H1 (cell line): ENCODE data around the gene CTNND2. TPM values are rescaled to one million over a fixed set of nuclear protein-coding genes. Genes with fewer than 3 reads are reported as not detected.

Experiments
- CTCF ChIA-PET: fragments of 300-600 bp; sonication (Branson Sonifier 250); formaldehyde crosslinking; loops from one replicate; lab custom pipeline; 2021; ENCODE audit not compliant: partially characterized antibody; lab: Charles Lee
- POLR2A ChIA-PET: fragments of 300-600 bp; sonication (Branson Sonifier 250); formaldehyde crosslinking; loops from one replicate; lab custom pipeline; 2021; ENCODE audit warnings: inconsistent platforms; ENCODE audit not compliant: partially characterized antibody; lab: Charles Lee
- DNase-seq, 2 experiments: peaks; one replicate each; pipeline versions ENCODE4 v3.0.0 to v3.0.0-alpha.2; 2010 to 2022; ENCODE audit warnings: low spot score in 2 of 2, low read depth in 1 of 2, mixed read lengths in 1 of 2
- FAIRE-seq: peaks from 2 replicates; lab custom pipeline; 2011; peaks lifted over from hg19 to GRCh38; lab: Jason Lieb, UNC
- H2AFZ ChIP-seq: 2 replicates; pipeline ENCODE4 v1.8.1; 2012; ENCODE audit warnings: low read length, inconsistent platforms
- H2AK5ac ChIP-seq: 2 replicates; pipeline ENCODE4 v1.6.1; 2013; ENCODE audit warnings: low read depth, low read length
- H2BK120ac ChIP-seq: replicated peaks from 2 replicates; pipeline ENCODE3; 2013; ENCODE audit warnings: low read depth, low read length, inconsistent platforms
- H2BK12ac ChIP-seq: 2 replicates; pipeline ENCODE4 v1.6.1; 2013; ENCODE audit warnings: low read depth, low read length
- H2BK15ac ChIP-seq: 2 replicates; pipeline ENCODE4 v1.6.1; 2013; ENCODE audit warnings: low read length
- H2BK20ac ChIP-seq: 2 replicates; pipeline ENCODE4 v1.6.1; 2013; ENCODE audit warnings: low read length
- H2BK5ac ChIP-seq: 2 replicates; pipeline ENCODE4 v1.6.1; 2013; ENCODE audit warnings: low read depth, low read length
- H3K14ac ChIP-seq: 2 replicates; pipeline ENCODE4 v1.6.1; 2013; ENCODE audit warnings: inconsistent platforms; ENCODE audit not compliant: insufficient read length
- H3K18ac ChIP-seq: 2 replicates; pipeline ENCODE4 v1.6.1; 2013; ENCODE audit warnings: low read length; ENCODE audit errors: extremely low read depth
- H3K23ac ChIP-seq: 2 replicates; pipeline ENCODE4 v1.6.1; 2013; ENCODE audit warnings: inconsistent platforms; ENCODE audit not compliant: insufficient read length
- H3K23me2 ChIP-seq: 2 replicates; pipeline ENCODE4 v1.6.1; 2013; ENCODE audit warnings: low read depth, low read length
- H3K27ac ChIP-seq: 2 replicates; pipeline ENCODE4 v1.6.1; 2011; ENCODE audit warnings: low read depth, low read length, inconsistent platforms
- H3K27me3 ChIP-seq, 4 experiments: replicated peaks in 1 of 4; 1 replicate in 1 of 4; 2 replicates in 3 of 4; pipeline versions ENCODE4 v1.6.1 to v1.8.1; 2011 to 2013; ENCODE audit warnings: low read length in 3 of 4, mild to moderate bottlenecking in 3 of 4, inconsistent platforms in 2 of 4, mixed read lengths in 2 of 4, moderate library complexity in 1 of 4; ENCODE audit not compliant: control insufficient read depth in 3 of 4, insufficient read depth in 3 of 4; ENCODE audit errors: extremely low read depth in 1 of 4
- H3K36me3 ChIP-seq, 4 experiments: 2 replicates each; pipeline versions ENCODE4 v1.6.1 to v1.8.1; 2011 to 2013; ENCODE audit warnings: mild to moderate bottlenecking in 4 of 4, low read length in 3 of 4, moderate library complexity in 2 of 4, control low read depth in 1 of 4, inconsistent platforms in 1 of 4; ENCODE audit not compliant: insufficient read depth in 4 of 4, control insufficient read depth in 2 of 4
- H3K4ac ChIP-seq: replicated peaks from 2 replicates; pipeline ENCODE3; 2013; ENCODE audit warnings: low read length, low read depth, mixed read lengths, inconsistent platforms; ENCODE audit not compliant: insufficient read length
- H3K4me1 ChIP-seq, 4 experiments: replicated peaks in 1 of 4; 1 replicate in 1 of 4; 2 replicates in 3 of 4; pipeline versions ENCODE4 v1.6.1 to v1.8.1; 2011 to 2013; ENCODE audit warnings: low read length in 3 of 4, inconsistent platforms in 2 of 4, mixed read lengths in 1 of 4; ENCODE audit not compliant: insufficient read depth in 4 of 4, control insufficient read depth in 3 of 4
- H3K4me2 ChIP-seq, 2 experiments: 2 replicates each; pipeline versions ENCODE4 v1.6.1 to v1.8.1; 2011 to 2013; ENCODE audit warnings: low read depth in 2 of 2, low read length in 2 of 2, control low read depth in 1 of 2, inconsistent platforms in 1 of 2, mild to moderate bottlenecking in 1 of 2; ENCODE audit not compliant: insufficient read depth in 1 of 2
- H3K4me3 ChIP-seq, 4 experiments: fragments of 200-600, 300-600 bp in 1 of 4; sonication (generic), shearing (Covaris generic), sonication (Bioruptor Twin) in 1 of 4; 2 replicates each; pipeline versions ENCODE4 v1.5.1 to v1.8.1; 2011 to 2016; ENCODE audit warnings: low read length in 4 of 4, low read depth in 3 of 4, control low read depth in 2 of 4, inconsistent platforms in 2 of 4, mild to moderate bottlenecking in 2 of 4, mixed read lengths in 1 of 4, moderate library complexity in 1 of 4; ENCODE audit not compliant: insufficient read depth in 2 of 4; ENCODE audit errors: extremely low read depth in 1 of 4
- H3K56ac ChIP-seq: replicated peaks from 2 replicates; pipeline ENCODE3; 2013; ENCODE audit warnings: low read depth, mild to moderate bottlenecking, mixed read lengths, low read length, inconsistent platforms; ENCODE audit not compliant: insufficient read length
- H3K79me1 ChIP-seq: 2 replicates; pipeline ENCODE4 v1.6.1; 2013; ENCODE audit warnings: low read depth, low read length, control low read depth
- H3K79me2 ChIP-seq, 2 experiments: 2 replicates each; pipeline versions ENCODE4 v1.6.1 to v1.8.1; 2012 to 2013; ENCODE audit warnings: low read length in 2 of 2, mild to moderate bottlenecking in 2 of 2, inconsistent platforms in 1 of 2; ENCODE audit not compliant: insufficient read depth in 2 of 2, control insufficient read depth in 1 of 2
- H3K9ac ChIP-seq, 4 experiments: replicated peaks in 1 of 4; 1 replicate in 1 of 4; 2 replicates in 3 of 4; pipeline versions ENCODE4 v1.6.1 to v1.8.1; 2011 to 2013; ENCODE audit warnings: low read depth in 3 of 4, low read length in 3 of 4, control low read depth in 2 of 4, mild to moderate bottlenecking in 2 of 4, moderate library complexity in 2 of 4, inconsistent platforms in 1 of 4; ENCODE audit errors: extremely low read depth in 1 of 4
- H3K9me3 ChIP-seq, 2 experiments: 2 replicates each; pipeline versions ENCODE4 v1.6.1 to v1.8.1; 2012 to 2013; ENCODE audit warnings: mild to moderate bottlenecking in 2 of 2, moderate library complexity in 2 of 2, control low read depth in 1 of 2, inconsistent platforms in 1 of 2, low read depth in 1 of 2, low read length in 1 of 2, mixed read lengths in 1 of 2; ENCODE audit not compliant: insufficient read depth in 2 of 2
- H4K20me1 ChIP-seq, 2 experiments: replicated peaks in 1 of 2; 2 replicates each; pipeline versions ENCODE3 to v1.8.1; 2011 to 2013; ENCODE audit warnings: inconsistent platforms in 2 of 2, low read length in 2 of 2, mild to moderate bottlenecking in 1 of 2; ENCODE audit not compliant: insufficient read depth in 2 of 2, control insufficient read depth in 1 of 2
- H4K5ac ChIP-seq: 2 replicates; pipeline ENCODE4 v1.6.1; 2013; ENCODE audit warnings: low read length, low read depth, mixed read lengths, inconsistent platforms; ENCODE audit not compliant: insufficient read length
- H4K8ac ChIP-seq: 2 replicates; pipeline ENCODE4 v1.8.0; 2013; ENCODE audit warnings: mild to moderate bottlenecking, moderate library complexity, low read length, inconsistent platforms; ENCODE audit not compliant: insufficient read depth; ENCODE audit errors: extremely low read depth
- H4K91ac ChIP-seq: replicated peaks from 2 replicates; pipeline ENCODE3; 2013; ENCODE audit warnings: low read length, mixed read lengths, inconsistent platforms; ENCODE audit not compliant: insufficient read length
- NANOG ChIP-seq: IDR thresholded peaks from 2 replicates; pipeline ENCODE4 v1.6.1; 2011; ENCODE audit warnings: low read length, low read depth, mild to moderate bottlenecking, inconsistent platforms; ENCODE audit not compliant: insufficient read depth, poor library complexity, severe bottlenecking
- WGBS, 2 experiments: shearing (Covaris generic) in 1 of 2; methylation state at CpG; one replicate each; pipeline versions ENCODE4 v1.1.6 to v1.1.7; 2013 to 2015; ENCODE audit warnings: low lambda C conversion rate in 2 of 2, mixed read lengths in 2 of 2, inconsistent platforms in 1 of 2, low coverage in 1 of 2, missing lambda C conversion rate in 1 of 2; ENCODE audit not compliant: insufficient replicate concordance in 2 of 2, insufficient coverage in 1 of 2, insufficient read length in 1 of 2; ENCODE audit errors: extremely low coverage in 1 of 2, missing lambda C conversion rate in 1 of 2; 5-methylcytosine and 5-hydroxymethylcytosine counted together
- polyA plus RNA-seq, 7 experiments: library from polyadenylated mRNA; depleted of rRNA in 3 of 7; stranded (reverse) in 5 of 7; unstranded in 2 of 7; fragments of >200 nt in 5 of 7; fragments of 200-250 nt in 2 of 7; gene quantifications; 1 replicate in 5 of 7; 2 replicates in 1 of 7; 4 replicates in 1 of 7; pipeline versions ENCODE4 v1.2.1 to v1.2.3, GENCODE V29; 2011 to 2013; ENCODE audit warnings: missing spikeins in 2 of 7, mixed read lengths in 2 of 7
- total RNA-seq: library from RNA; stranded (reverse); fragmentation: NEBNext Ultra II Directional; extraction: Animal tissue kit (Norgen Biotek cat#: 25700); gene quantifications from 2 replicates; pipeline ENCODE4 v1.2.1, GENCODE V29; 2021

Gene CTNND2
- total and polyA plus RNA-seq, 2 of the 8 experiments (the other 6 are each of a cell fraction or from before 2014, with no cell fraction given): 7.4 to 14.2 TPM

GRCh38 chr5:11863911-11864310 lies 40.3 kb downstream of the CTNND2 start:
- H3K36me3 ChIP-seq: 0 out of 8 replicates have a peak, but pooled peaks cover 0 to 2% (median 0%) of the 10 kb centered on the region in 4 experiments
- CTCF ChIA-PET: interaction anchor here (0.6 kb wide), 1 partner anchor 487 kb away, joined by 3 read pairs; no protein-coding TSS in a partner anchor

More at GRCh38 chr5:11863911-11864310, 40.3 kb downstream of the CTNND2 start:
- Histone ChIP-seq H2AK5ac (no peak overlapping the region; the same call in 1 of the 2 replicates), H3K4me3 (no peak overlapping the region), H3K18ac (no peak overlapping the region), H3K4me1 (no peaks in the 10 kb centered on the region), H4K91ac (no peak overlapping the region), H4K20me1 (no peaks in the 10 kb centered on the region), H2BK5ac (no peak overlapping the region), H3K27ac (no peak overlapping the region), H3K79me1 (no peaks in the 10 kb centered on the region), H3K9me3 (no peaks in the 10 kb centered on the region), H3K23ac (no peak overlapping the region), H2AFZ (no peak overlapping the region), H3K14ac (no peak overlapping the region), H3K79me2 (no peaks in the 10 kb centered on the region), H3K27me3 (no peaks in the 10 kb centered on the region), H2BK12ac (no peak overlapping the region), H4K5ac (no peak overlapping the region), H3K9ac (no peak overlapping the region), H3K56ac (no peak overlapping the region), H3K4ac (no peak overlapping the region), H3K4me2 (no peak overlapping the region), H2BK120ac (no peak overlapping the region), H2BK15ac (no peak overlapping the region), H4K8ac (no peak overlapping the region), H3K23me2 (no peaks in the 10 kb centered on the region), H2BK20ac (no peak overlapping the region)
- 92% methylated on average over 10 of the region's 10 CpGs; no CpG with 5 or more reads in 1 of the 2 experiments for WGBS, 2 experiments
- TF ChIP-seq NANOG: no peak
- FAIRE-seq: no peak
- DNase-seq: no peak
- POLR2A ChIA-PET: no interaction called here
